Mesenteric fat pad (tissue), 1 donor: Measurements from ENCODE around the gene NPAT. TPM values are rescaled to one million over a fixed set of nuclear protein-coding genes. Genes with fewer than 3 reads are reported as not detected.
"Not testable (repeated sequence)": the region's sequence is repeated elsewhere in the genome, so short reads cannot be mapped to it uniquely, and the experiment has no call there.

Experiments used
- DNase-seq: peaks from one replicate; pipeline ENCODE4 v3.0.0-alpha.2; 2020; ENCODE audit warnings: low spot score
- total RNA-seq: library from RNA; stranded (reverse); fragmentation: NEBNext Ultra II Directional; extraction: Animal tissue kit (Norgen Biotek cat#: 25700); gene quantifications from one replicate; pipeline ENCODE4 v1.2.1, GENCODE V29; 2021
- donor health status: DM: yes; HTN: yes; CAD: no.

The NPAT gene
- total RNA-seq, 1 donor from 2014 or later: 12.1 TPM

GRCh38 chr11:108220721-108221336 is 1.6 kb downstream of the NPAT start:
- no peak for DNase-seq

- no peak for DNase-seq
Measured at GRCh38 chr11:108218912-108219783, 3.3 kb downstream of the NPAT start.

- no peak for DNase-seq
Measured at GRCh38 chr11:108218455-108218854, 4.0 kb downstream of the NPAT start.

GRCh38 chr11:108216988-108217387 is 5.5 kb downstream of the NPAT start:
- DNase-seq: no peak

GRCh38 chr11:108213784-108214183 is 8.7 kb downstream of the NPAT start:
- no peak for DNase-seq

- no peak for DNase-seq
Measured at GRCh38 chr11:108210441-108210840, 12.0 kb downstream of the NPAT start.

- DNase-seq: no peak
Measured at GRCh38 chr11:108207683-108208060, 14.8 kb downstream of the NPAT start.

GRCh38 chr11:108206969-108207682 is 15.3 kb downstream of the NPAT start:
- DNase-seq: no peak

GRCh38 chr11:108206171-108206570 is 16.3 kb downstream of the NPAT start:
- no peak for DNase-seq

- DNase-seq: no peak
Measured at GRCh38 chr11:108204929-108205499, 17.4 kb downstream of the NPAT start.

GRCh38 chr11:108204376-108204775 is 18.1 kb downstream of the NPAT start:
- DNase-seq: no peak

- no peak for DNase-seq
Measured at GRCh38 chr11:108203075-108203474, 19.4 kb downstream of the NPAT start.

- DNase-seq: no peak
Measured at GRCh38 chr11:108199446-108200321, 22.8 kb downstream of the NPAT start.

GRCh38 chr11:108198833-108199232 is 23.6 kb downstream of the NPAT start:
- no peak for DNase-seq

- DNase-seq: no peak
Measured at GRCh38 chr11:108197351-108197750, 25.1 kb downstream of the NPAT start.

GRCh38 chr11:108196901-108197300 is 25.5 kb downstream of the NPAT start:
- no peak for DNase-seq

- DNase-seq: no peak
Measured at GRCh38 chr11:108193725-108194124, 28.7 kb downstream of the NPAT start.

- no peak for DNase-seq
Measured at GRCh38 chr11:108177570-108177969, 44.9 kb downstream of the NPAT start.

GRCh38 chr11:108170184-108170583 is 52.3 kb downstream of the NPAT start:
- no peak for DNase-seq

GRCh38 chr11:108167624-108168023 is 54.8 kb downstream of the NPAT start:
- no peak for DNase-seq

- not testable (repeated sequence) for DNase-seq
Measured at GRCh38 chr11:108162878-108163277, 59.6 kb downstream of the NPAT start.
